Measurements from ENCODE around the gene OR7D4. TPM values are rescaled to one million over a fixed set of nuclear protein-coding genes. Genes with fewer than 3 reads are reported as not detected.

The OR7D4 gene
- total RNA-seq, 1 experiment from 2014 or later, result not detected

GRCh38 chr19:9178901-9179300, 40.5 kb downstream of the OR7D4 start, which contains the start of gene OR7D2:
Gene OR7D2 (plus strand): TSS chr19:9178979. CDS start chr19:9185782, 6,803 bp downstream.
- ChIA-PET POLR2A (no interaction called here), CTCF (no interaction called here)

More at GRCh38 chr19:9178901-9179300, 40.5 kb downstream of the OR7D4 start, which contains the start of gene OR7D2:
- TF ChIP-seq TCF7L2 (IDR thresholded peaks at IDR 0.05; ENCODE audit: borderline replicate concordance, extremely low read depth, insufficient read depth, insufficient read length), result no peak
- no peak for TF ChIP-seq POLR2A (IDR thresholded peaks at IDR 0.05; ENCODE audit: borderline replicate concordance, extremely low read depth, insufficient read depth, insufficient read length)
- no peak for TF ChIP-seq YY1 (IDR thresholded peaks at IDR 0.05; ENCODE audit: extremely low read depth, insufficient replicate concordance, low read depth, low read length)
- no peak for TF ChIP-seq RAD21 (IDR thresholded peaks at IDR 0.05; ENCODE audit: low read depth)
- no peak for TF ChIP-seq ZFX (IDR thresholded peaks at IDR 0.05)
- TF ChIP-seq REST (IDR thresholded peaks at IDR 0.05; ENCODE audit: low read depth), result no peak
- TF ChIP-seq ATF3 (IDR thresholded peaks at IDR 0.05), result no peak
- TF ChIP-seq ZNF274 (IDR thresholded peaks at IDR 0.05; ENCODE audit: low read depth, low read length), result no peak
- Histone ChIP-seq H3K36me3 (ENCODE audit: control insufficient read depth in 1 of 2, insufficient read depth in 2 of 2, low read length in 2 of 2) (no peaks in the 10 kb centered on the region), H3K4me2 (ENCODE audit: low read length) (no peak within 1 kb of the TSS), H2AFZ (ENCODE audit: low read depth, low read length, poor library complexity, severe bottlenecking) (no peak within 1 kb of the TSS), H3K4me1 (ENCODE audit: control insufficient read depth in 1 of 2, insufficient read depth in 2 of 2, low read length in 2 of 2) (no peaks in the 10 kb centered on the region), H3K9me3 (ENCODE audit: control insufficient read depth in 1 of 2, insufficient read depth in 1 of 2, low read depth in 1 of 2, low read length in 2 of 2) (no peaks in the 10 kb centered on the region), H3K9me2 (ENCODE audit: insufficient read depth) (no peaks in the 10 kb centered on the region), H3K27me3 (ENCODE audit: insufficient read depth, low read length) (no peaks in the 10 kb centered on the region), H4K20me1 (ENCODE audit: insufficient read depth) (no peaks in the 10 kb centered on the region), H3K27ac (ENCODE audit: low read depth, low read length) (no peak within 1 kb of the TSS), H3K9ac (ENCODE audit: low read length) (no peak within 1 kb of the TSS), H3K79me2 (ENCODE audit: insufficient read depth, low read length) (no peaks in the 10 kb centered on the region), H3K4me3 (replicated peaks in 1 of 2; ENCODE audit: low read depth in 1 of 2, low read length in 2 of 2) (no peak within 1 kb of the TSS)
- no TSS peak for BruUV-seq (replicated peaks)
- DNase-seq (ENCODE audit: low read depth, low spot score), result no peak
- intact Hi-C loops (cut with micrococcal nuclease), result no loop called here
- no peak for ATAC-seq
- RAD21 ChIA-PET (ENCODE audit: low non-redundant PET in 1 of 2, low total read pairs in 2 of 2, uncharacterized antibody in 2 of 2, unreplicated experiment in 2 of 2), result no interaction called here
